ENCODE results near the gene OTOA.

DNA sequence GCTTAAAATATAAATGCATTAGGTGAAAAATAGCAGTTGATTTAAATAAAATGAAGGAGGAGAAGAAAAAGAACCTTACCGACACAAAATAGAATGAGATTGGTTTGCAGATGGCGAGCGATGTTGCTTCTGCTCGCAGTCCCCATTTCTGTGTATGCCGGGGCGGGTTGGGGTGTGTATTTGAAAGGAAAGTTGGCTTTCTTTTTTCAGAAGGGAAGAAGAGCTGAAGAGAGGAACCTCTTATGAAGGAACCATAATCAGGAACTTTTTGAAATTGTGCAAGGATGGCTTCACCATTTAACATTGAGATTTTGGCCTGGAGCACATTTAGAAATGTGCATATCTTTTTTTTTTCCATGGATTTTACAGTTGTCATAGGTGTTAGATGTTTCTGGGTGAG lies 11.3 kb upstream of the OTOA start, which contains the start of gene IGSF6:
- TF ChIP-seq ZNF274 (IDR thresholded peaks at IDR 0.05; ENCODE audit: low read depth, low read length) (no peak), YY1 (IDR thresholded peaks at IDR 0.05; ENCODE audit: insufficient read depth, insufficient read length) (no peak), SUZ12 (IDR thresholded peaks at IDR 0.05; ENCODE audit: extremely low read depth, insufficient read depth, insufficient read length) (no peak)
